ENCODE data around the gene C1QL1. TPM values are rescaled to one million over a fixed set of nuclear protein-coding genes. Genes with fewer than 3 reads are reported as not detected.

Gene C1QL1
- polyA plus RNA-seq, 2 donors: 0.57 to 0.79 TPM

DNA sequence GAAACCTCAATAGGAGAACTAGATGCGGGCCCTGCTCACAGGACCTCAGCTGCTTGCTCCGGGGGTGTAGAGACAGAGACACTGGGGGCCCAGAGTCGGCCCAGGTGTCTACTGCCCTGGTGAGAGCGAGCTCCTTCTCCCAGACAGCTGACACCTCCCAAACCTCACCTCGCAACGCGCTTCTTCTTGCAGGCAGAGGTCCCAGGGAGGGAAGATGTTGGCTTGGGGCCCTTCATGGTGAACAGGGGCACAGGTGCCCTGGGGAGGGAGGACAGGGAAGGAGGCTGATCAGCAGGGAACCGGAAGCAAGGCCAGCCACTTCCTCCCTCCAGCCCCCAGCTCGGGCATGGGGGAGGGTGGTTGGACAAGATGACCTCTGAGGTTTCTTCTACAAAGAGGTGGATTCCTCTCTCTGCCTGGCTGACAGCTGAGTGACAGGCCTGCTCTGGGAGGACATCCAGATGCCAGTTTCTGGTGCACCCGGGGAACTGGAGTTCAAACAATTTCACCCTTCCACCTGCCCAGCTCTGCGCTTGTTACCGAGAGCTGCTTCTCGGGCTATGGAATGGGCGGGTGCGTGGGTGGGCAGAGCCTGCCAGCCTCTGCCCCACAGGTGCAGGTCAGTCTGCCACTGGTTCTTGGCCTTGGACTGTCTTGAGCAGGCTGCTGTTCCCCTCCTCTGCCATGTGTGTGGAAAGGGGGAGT, 41.1 kb downstream of the C1QL1 start:
- Histone ChIP-seq H3K27ac (ENCODE audit: low read depth in 2 of 2, low read length in 1 of 2) (no peak overlapping the region), H3K4me1 (ENCODE audit: control insufficient read depth in 2 of 2, insufficient read depth in 2 of 2, low read length in 1 of 2) (no peaks in the 10 kb centered on the region), H3K4me3 (ENCODE audit: low read depth in 1 of 2, low read length in 2 of 2) (no peak overlapping the region), H3K9me3 (ENCODE audit: control insufficient read depth in 2 of 2, insufficient read depth in 1 of 2, low read depth in 1 of 2, low read length in 1 of 2) (no peaks in the 10 kb centered on the region), H3K36me3 (ENCODE audit: control insufficient read depth in 2 of 2, insufficient read depth in 2 of 2, low read length in 1 of 2) (peaks cover 0 to 6% of the 10 kb centered on the region in 2 donors), H3K27me3 (ENCODE audit: control insufficient read depth in 1 of 2, insufficient read depth in 2 of 2, low read length in 2 of 2) (no peaks in the 10 kb centered on the region)
- whole genome bisulfite sequencing, 2 donors: 93 to 94% methylated on average over 15 of the region's 15 CpGs

DNA sequence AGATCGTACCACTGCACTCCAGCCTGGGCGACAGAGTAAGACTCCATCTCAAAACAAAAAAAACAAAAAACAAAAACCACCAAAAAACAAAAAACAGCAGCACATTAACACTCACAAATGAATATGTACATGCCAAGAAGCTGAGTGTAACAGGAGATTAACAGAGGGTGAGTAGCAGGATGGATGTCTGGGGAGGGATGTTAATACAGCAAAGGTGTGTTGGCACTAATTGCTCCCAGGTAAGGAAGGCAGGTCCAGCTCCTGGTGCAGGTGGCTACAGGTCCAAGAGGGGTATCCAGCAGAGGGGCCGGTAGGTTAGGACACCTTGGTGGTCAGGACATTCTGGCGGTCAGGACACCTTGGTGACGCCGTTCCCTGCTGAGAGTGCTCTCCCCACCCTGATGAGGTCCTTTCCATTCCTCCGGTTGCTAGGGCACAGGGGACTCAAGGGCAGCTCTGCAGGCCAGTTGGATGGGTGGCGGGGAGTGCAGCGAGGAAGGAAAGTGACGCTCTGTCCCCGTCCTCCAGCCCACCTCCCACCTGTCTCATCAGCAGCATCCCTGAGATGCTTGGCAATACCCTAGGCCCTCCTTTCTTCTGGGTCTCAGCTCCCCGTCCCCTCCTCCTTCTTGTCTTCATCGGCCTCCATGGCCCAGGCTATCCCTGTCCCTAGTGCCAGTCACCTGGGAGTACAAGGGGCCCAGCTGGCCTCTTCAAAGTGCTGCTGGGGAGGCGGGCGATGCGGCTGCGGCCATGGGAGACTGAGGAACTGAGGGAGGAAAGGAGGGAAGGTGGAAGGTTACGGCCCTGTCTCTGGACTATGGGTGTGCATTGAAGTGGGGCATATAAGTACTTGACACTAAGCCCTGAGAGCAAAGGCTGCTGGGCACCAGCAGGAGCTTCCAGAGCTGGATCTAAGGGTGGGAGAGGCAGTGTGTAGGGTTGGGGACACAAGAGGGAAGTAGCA, 42.1 kb downstream of the C1QL1 start:
- Histone ChIP-seq H3K4me1 (ENCODE audit: control insufficient read depth in 2 of 2, insufficient read depth in 2 of 2, low read length in 1 of 2) (no peaks in the 10 kb centered on the region), H3K27ac (ENCODE audit: low read depth in 2 of 2, low read length in 1 of 2) (no peak overlapping the region), H3K9me3 (ENCODE audit: control insufficient read depth in 2 of 2, insufficient read depth in 1 of 2, low read depth in 1 of 2, low read length in 1 of 2) (no peaks in the 10 kb centered on the region), H3K36me3 (ENCODE audit: control insufficient read depth in 2 of 2, insufficient read depth in 2 of 2, low read length in 1 of 2) (peaks cover 0 to 4% of the 10 kb centered on the region in 2 donors), H3K4me3 (ENCODE audit: low read depth in 1 of 2, low read length in 2 of 2) (no peak overlapping the region), H3K27me3 (ENCODE audit: control insufficient read depth in 1 of 2, insufficient read depth in 2 of 2, low read length in 2 of 2) (no peaks in the 10 kb centered on the region)
- WGBS, 2 donors: 96 to 97% methylated on average over 18 of the region's 18 CpGs

DNA sequence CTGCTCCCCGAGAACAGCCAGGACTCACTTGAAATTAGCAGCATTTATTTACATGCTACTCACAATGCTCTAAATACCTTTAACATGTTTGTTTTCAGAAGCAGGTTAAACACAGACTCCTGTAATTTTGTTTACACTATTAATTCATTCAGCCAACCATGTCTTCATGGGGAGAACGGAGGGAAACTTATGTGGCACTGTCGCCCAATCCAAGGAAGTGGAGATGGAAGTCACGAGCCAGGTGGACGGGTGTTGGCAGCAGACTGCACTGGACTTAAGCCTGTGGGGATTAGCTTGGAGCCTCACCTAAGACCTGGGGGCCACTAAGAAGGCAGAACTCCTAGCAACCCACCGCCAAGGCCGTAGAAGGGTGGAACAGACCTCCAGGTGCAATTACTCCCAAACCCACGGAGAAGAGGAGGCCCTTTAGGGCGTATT, 44.0 kb downstream of the C1QL1 start:
- no peak overlapping the region for H3K4me3 ChIP-seq (ENCODE audit: low read depth in 1 of 2, low read length in 2 of 2)
- no peaks in the 10 kb centered on the region for H3K4me1 ChIP-seq (ENCODE audit: control insufficient read depth in 2 of 2, insufficient read depth in 2 of 2, low read length in 1 of 2)
- 68 to 74% methylated on average over 9 of the region's 9 CpGs for WGBS, 2 donors
- H3K27ac ChIP-seq (ENCODE audit: low read depth in 2 of 2, low read length in 1 of 2): no peak overlapping the region
- no peaks in the 10 kb centered on the region for H3K9me3 ChIP-seq (ENCODE audit: control insufficient read depth in 2 of 2, insufficient read depth in 1 of 2, low read depth in 1 of 2, low read length in 1 of 2)
- no peaks in the 10 kb centered on the region for H3K27me3 ChIP-seq (ENCODE audit: control insufficient read depth in 1 of 2, insufficient read depth in 2 of 2, low read length in 2 of 2)
- peaks cover 0 to 4% of the 10 kb centered on the region in 2 donors for H3K36me3 ChIP-seq (ENCODE audit: control insufficient read depth in 2 of 2, insufficient read depth in 2 of 2, low read length in 1 of 2)

DNA sequence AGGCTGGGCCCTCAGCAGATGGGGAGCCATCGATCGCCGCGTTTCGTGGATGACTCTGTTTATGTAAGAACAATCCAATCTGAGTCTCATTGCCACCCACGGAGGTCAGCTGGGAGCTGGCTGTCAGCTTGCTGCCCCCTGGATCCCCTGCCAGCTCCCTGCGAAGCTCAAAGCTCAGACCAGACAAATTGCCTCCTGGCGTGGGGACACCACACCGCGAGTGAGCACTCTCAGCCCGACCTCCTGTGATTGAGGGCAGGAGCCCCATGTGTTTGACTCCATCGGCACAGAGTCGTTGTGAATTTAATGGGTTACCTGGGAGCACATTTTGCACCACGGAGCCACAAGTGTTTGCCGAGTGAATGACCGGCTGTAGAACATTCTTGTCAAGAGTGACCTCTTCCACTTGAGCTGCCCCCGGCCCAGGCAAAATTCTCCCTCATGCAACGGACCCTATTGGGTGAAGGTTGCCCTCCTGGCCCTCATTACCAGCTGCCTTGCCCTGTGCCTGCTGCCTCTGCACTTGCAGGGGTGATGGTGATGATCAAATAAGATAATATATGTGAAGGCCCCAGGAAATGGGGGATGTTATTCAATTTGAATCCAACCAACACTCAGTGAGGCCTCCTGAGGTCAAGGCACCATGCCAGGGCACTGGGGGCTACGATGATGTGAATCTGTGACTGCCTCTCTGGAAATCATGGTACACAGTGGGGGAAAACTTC, 45.2 kb downstream of the C1QL1 start:
- H3K4me3 ChIP-seq (ENCODE audit: low read depth in 1 of 2, low read length in 2 of 2): no peak overlapping the region
- H3K4me1 ChIP-seq (ENCODE audit: control insufficient read depth in 2 of 2, insufficient read depth in 2 of 2, low read length in 1 of 2): peaks cover 0 to 2% of the 10 kb centered on the region in 2 donors
- H3K9me3 ChIP-seq (ENCODE audit: control insufficient read depth in 2 of 2, insufficient read depth in 1 of 2, low read depth in 1 of 2, low read length in 1 of 2): no peaks in the 10 kb centered on the region
- H3K36me3 ChIP-seq (ENCODE audit: control insufficient read depth in 2 of 2, insufficient read depth in 2 of 2, low read length in 1 of 2): peaks cover 0 to 2% of the 10 kb centered on the region in 2 donors
- H3K27ac ChIP-seq (ENCODE audit: low read depth in 2 of 2, low read length in 1 of 2): no peak overlapping the region
- 79 to 84% methylated on average over 19 of the region's 19 CpGs for WGBS, 2 donors
- H3K27me3 ChIP-seq (ENCODE audit: control insufficient read depth in 1 of 2, insufficient read depth in 2 of 2, low read length in 2 of 2): no peaks in the 10 kb centered on the region

DNA sequence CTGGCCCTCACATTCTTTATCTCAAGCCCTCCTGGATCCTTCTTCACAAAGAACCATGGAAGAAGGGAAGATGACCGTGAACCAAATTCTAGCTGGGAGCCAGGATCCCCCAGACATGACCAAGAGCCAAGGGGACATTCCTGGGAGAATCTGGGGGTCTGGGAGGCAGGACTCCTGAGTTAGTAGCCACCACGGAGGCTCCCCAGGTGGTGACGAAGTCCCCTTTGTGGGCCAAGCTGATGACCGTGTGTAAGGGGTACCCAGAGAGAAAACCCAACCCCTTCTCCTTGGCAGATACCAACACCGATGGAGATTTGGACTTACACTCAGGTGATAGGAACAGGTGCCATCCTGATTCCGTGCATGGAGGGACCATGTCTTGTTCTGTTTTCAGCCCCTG, 46.0 kb downstream of the C1QL1 start:
- peaks cover 0 to 7% of the 10 kb centered on the region in 2 donors for H3K4me1 ChIP-seq (ENCODE audit: control insufficient read depth in 2 of 2, insufficient read depth in 2 of 2, low read length in 1 of 2)
- no peak overlapping the region for H3K27ac ChIP-seq (ENCODE audit: low read depth in 2 of 2, low read length in 1 of 2)
- H3K36me3 ChIP-seq (ENCODE audit: control insufficient read depth in 2 of 2, insufficient read depth in 2 of 2, low read length in 1 of 2): peaks cover 0 to under 1% of the 10 kb centered on the region in 2 donors
- no peak overlapping the region for H3K4me3 ChIP-seq (ENCODE audit: low read depth in 1 of 2, low read length in 2 of 2)
- H3K9me3 ChIP-seq (ENCODE audit: control insufficient read depth in 2 of 2, insufficient read depth in 1 of 2, low read depth in 1 of 2, low read length in 1 of 2): no peaks in the 10 kb centered on the region
- 88 to 91% methylated on average over 6 of the region's 6 CpGs for WGBS, 2 donors
- no peaks in the 10 kb centered on the region for H3K27me3 ChIP-seq (ENCODE audit: control insufficient read depth in 1 of 2, insufficient read depth in 2 of 2, low read length in 2 of 2)

DNA sequence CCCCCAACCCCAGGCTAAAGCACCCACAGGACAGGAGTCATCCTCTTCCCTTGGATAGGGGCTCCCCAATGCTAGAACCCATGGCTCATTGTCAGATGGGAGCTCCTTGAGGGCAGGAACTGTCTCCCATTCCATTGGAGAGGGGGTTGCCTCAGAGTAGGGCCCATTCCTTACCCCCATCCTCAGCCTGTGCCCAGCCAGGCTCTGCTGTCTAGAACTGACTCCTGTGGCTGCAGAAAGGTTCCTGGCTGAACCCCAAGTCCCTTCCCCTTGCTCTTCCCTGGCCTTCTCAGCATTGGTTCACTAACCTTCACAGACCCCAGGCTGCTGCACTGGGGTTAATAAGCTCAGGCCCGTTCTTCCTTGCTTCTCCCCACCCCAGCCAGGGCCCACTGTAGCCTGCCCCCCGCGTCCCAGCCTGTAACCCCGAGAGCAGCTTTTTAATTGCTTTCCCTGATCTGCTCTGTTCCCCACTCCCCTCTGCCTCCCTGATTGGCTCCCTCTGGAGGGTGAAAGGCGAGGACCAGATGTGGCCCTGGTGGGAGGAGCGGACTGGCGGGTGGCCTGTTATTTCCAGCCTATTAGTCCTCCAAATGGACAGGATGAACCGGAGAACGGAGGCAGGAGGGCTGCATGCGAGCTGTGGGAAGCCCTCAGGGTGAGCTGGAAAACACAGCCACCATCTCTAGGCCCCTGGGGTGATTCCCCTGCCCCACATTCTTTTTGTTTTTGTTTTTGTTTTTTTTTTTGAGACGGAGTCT, 46.8 kb downstream of the C1QL1 start:
- H3K27ac ChIP-seq (ENCODE audit: low read depth in 2 of 2, low read length in 1 of 2): no peak overlapping the region
- H3K36me3 ChIP-seq (ENCODE audit: control insufficient read depth in 2 of 2, insufficient read depth in 2 of 2, low read length in 1 of 2): no peaks in the 10 kb centered on the region
- H3K4me1 ChIP-seq (ENCODE audit: control insufficient read depth in 2 of 2, insufficient read depth in 2 of 2, low read length in 1 of 2): peaks cover 4 to 12% of the 10 kb centered on the region in 2 donors
- no peaks in the 10 kb centered on the region for H3K9me3 ChIP-seq (ENCODE audit: control insufficient read depth in 2 of 2, insufficient read depth in 1 of 2, low read depth in 1 of 2, low read length in 1 of 2)
- WGBS, 2 donors: 78 to 83% methylated on average over 11 of the region's 11 CpGs
- no peak overlapping the region for H3K4me3 ChIP-seq (ENCODE audit: low read depth in 1 of 2, low read length in 2 of 2)
- no peaks in the 10 kb centered on the region for H3K27me3 ChIP-seq (ENCODE audit: control insufficient read depth in 1 of 2, insufficient read depth in 2 of 2, low read length in 2 of 2)

DNA sequence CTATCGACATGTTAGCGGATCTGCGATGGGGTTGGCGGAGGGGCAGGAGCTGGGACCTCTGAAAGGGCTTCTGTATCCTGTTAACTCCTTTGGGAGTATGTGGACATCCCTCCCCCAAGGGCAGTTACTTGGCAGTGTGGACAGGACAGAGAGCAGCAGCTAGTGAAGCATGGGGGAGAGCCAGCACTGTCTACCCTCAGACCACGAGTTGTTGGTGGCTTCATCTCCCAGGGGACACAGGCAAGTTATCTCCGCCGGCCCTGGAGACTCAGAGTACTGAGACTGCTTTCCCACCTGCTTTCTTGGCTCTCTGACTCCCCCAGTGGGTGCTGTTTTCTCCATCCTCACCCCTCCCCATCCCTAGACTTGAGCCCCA, 47.5 kb downstream of the C1QL1 start:
- Histone ChIP-seq H3K4me3 (ENCODE audit: low read depth in 1 of 2, low read length in 2 of 2) (no peak overlapping the region), H3K27me3 (ENCODE audit: control insufficient read depth in 1 of 2, insufficient read depth in 2 of 2, low read length in 2 of 2) (no peaks in the 10 kb centered on the region), H3K27ac (ENCODE audit: low read depth in 2 of 2, low read length in 1 of 2) (no peak overlapping the region), H3K9me3 (ENCODE audit: control insufficient read depth in 2 of 2, insufficient read depth in 1 of 2, low read depth in 1 of 2, low read length in 1 of 2) (no peaks in the 10 kb centered on the region), H3K4me1 (ENCODE audit: control insufficient read depth in 2 of 2, insufficient read depth in 2 of 2, low read length in 1 of 2) (peaks cover 4 to 12% of the 10 kb centered on the region in 2 donors), H3K36me3 (ENCODE audit: control insufficient read depth in 2 of 2, insufficient read depth in 2 of 2, low read length in 1 of 2) (no peaks in the 10 kb centered on the region)
- 78 to 82% methylated on average over 7 of the region's 7 CpGs for WGBS, 2 donors

DNA sequence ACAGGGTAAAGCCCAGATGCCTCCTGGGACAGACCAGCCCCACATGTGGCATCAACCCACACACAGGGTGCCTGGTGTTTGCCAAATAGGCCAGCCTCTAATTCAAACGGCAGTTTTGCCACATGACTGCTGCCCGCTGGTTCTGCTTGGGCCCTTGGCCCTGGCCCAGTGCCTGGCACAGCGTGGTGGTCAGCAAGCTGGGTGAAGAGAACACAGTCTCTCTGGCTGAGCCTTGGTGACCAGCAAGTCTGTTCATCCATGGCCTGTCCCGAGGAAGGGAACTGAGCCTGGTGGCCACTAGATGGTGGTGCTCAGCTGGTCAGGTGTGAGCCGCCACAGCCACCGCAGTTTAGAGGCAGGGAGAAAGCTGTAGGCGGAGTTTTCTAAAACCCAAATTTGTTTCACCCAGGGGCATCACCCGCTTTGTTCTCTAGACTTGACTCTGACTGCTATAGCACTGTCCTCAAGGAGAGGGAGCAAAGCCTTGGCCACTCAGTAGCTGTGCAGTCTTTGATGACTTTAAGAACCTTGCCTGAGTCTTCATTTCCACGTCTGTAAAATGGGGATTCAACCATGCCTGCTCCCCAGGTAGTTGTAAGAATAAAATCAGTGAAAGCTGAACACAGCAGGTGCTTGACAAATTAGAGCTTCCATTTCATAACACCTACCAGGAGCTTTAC, 48.1 kb downstream of the C1QL1 start:
- WGBS, 2 donors: 13 to 15% methylated on average over 9 of the region's 9 CpGs
- Histone ChIP-seq H3K27ac (ENCODE audit: low read depth in 2 of 2, low read length in 1 of 2) (no peak overlapping the region), H3K9me3 (ENCODE audit: control insufficient read depth in 2 of 2, insufficient read depth in 1 of 2, low read depth in 1 of 2, low read length in 1 of 2) (no peaks in the 10 kb centered on the region), H3K27me3 (ENCODE audit: control insufficient read depth in 1 of 2, insufficient read depth in 2 of 2, low read length in 2 of 2) (no peaks in the 10 kb centered on the region), H3K4me3 (ENCODE audit: low read depth in 1 of 2, low read length in 2 of 2) (no peak overlapping the region), H3K4me1 (ENCODE audit: control insufficient read depth in 2 of 2, insufficient read depth in 2 of 2, low read length in 1 of 2) (peaks cover 4 to 12% of the 10 kb centered on the region in 2 donors), H3K36me3 (ENCODE audit: control insufficient read depth in 2 of 2, insufficient read depth in 2 of 2, low read length in 1 of 2) (no peaks in the 10 kb centered on the region)

All from esophagus (tissue), 2 donors.